DOHH2 (cell line): ENCODE results near the gene GSX2.

Source experiments
- H3F3A ChIP-seq: fragments of 200-600 bp; sonication (generic), shearing (Covaris generic); 2 replicates; pipeline ENCODE4 v1.6.0; 2016; ENCODE audit warnings: antibody characterized with exemption, mild to moderate bottlenecking; ENCODE audit not compliant: control insufficient read depth, insufficient read depth
- H3K27ac ChIP-seq: fragments of 200-600 bp; sonication (generic); 2 replicates; pipeline ENCODE4 v1.5.1; 2014; ENCODE audit warnings: low read depth, mild to moderate bottlenecking, low read length, moderate library complexity
- H3K27me3 ChIP-seq: fragments of 200-600 bp; sonication (generic); 2 replicates; pipeline ENCODE4 v1.6.1; 2014; ENCODE audit warnings: mild to moderate bottlenecking, low read length, mixed read lengths; ENCODE audit not compliant: control insufficient read depth
- H3K36me3 ChIP-seq: fragments of 200-600 bp; sonication (generic); 2 replicates; pipeline ENCODE4 v1.6.1; 2014; ENCODE audit warnings: mild to moderate bottlenecking, low read length, moderate library complexity, mixed read lengths; ENCODE audit not compliant: control insufficient read depth
- H3K4me1 ChIP-seq: fragments of 200-600 bp; sonication (generic); 2 replicates; pipeline ENCODE4 v1.6.1; 2014; ENCODE audit warnings: mild to moderate bottlenecking, low read length, mixed read lengths; ENCODE audit not compliant: control insufficient read depth
- H3K4me2 ChIP-seq: fragments of 200-600 bp; sonication (generic); 2 replicates; pipeline ENCODE4 v1.6.0; 2014; ENCODE audit warnings: mild to moderate bottlenecking, low read length, moderate library complexity
- H3K4me3 ChIP-seq: fragments of 200-600 bp; sonication (generic); 2 replicates; pipeline ENCODE4 v1.5.1; 2014; ENCODE audit warnings: mild to moderate bottlenecking, low read length, mixed read lengths
- H3K79me2 ChIP-seq: fragments of 200-600 bp; sonication (generic); 2 replicates; pipeline ENCODE4 v1.6.1; 2014; ENCODE audit warnings: mild to moderate bottlenecking, low read length, mixed read lengths; ENCODE audit not compliant: control insufficient read depth
- H3K9me2 ChIP-seq: fragments of 200-600 bp; sonication (generic); replicated peaks from 2 replicates; pipeline ENCODE4 v1.6.1; 2014; ENCODE audit warnings: mild to moderate bottlenecking, low read length, mixed read lengths; ENCODE audit not compliant: control insufficient read depth
- H3K9me3 ChIP-seq: fragments of 200-600 bp; sonication (generic); 2 replicates; pipeline ENCODE4 v1.6.1; 2014; ENCODE audit warnings: antibody characterized with exemption, low read length, mixed read lengths; ENCODE audit not compliant: control insufficient read depth, insufficient read depth
- H4K20me1 ChIP-seq: fragments of 200-600 bp; sonication (generic); 2 replicates; pipeline ENCODE4 v1.6.0; 2014; ENCODE audit warnings: low read depth, mild to moderate bottlenecking, antibody characterized with exemption, low read length, moderate library complexity; ENCODE audit not compliant: control insufficient read depth, insufficient read depth
- CTCF ChIP-seq: fragments of 200-600 bp; sonication (generic); IDR thresholded peaks from one replicate; pipeline ENCODE4 v1.5.1; 2014; ENCODE audit warnings: antibody characterized with exemption, mild to moderate bottlenecking, low read depth, low read length; ENCODE audit not compliant: poor library complexity, severe bottlenecking
- EZH2phosphoT487 ChIP-seq: fragments of 200-600 bp; sonication (generic); IDR thresholded peaks from 2 replicates; pipeline ENCODE4 v1.6.1; 2017; ENCODE audit warnings: borderline replicate concordance, mild to moderate bottlenecking, antibody characterized with exemption, low read length, moderate library complexity, mixed read lengths

GSX2 gene

GRCh38 chr4:54055494-54055893 is 44.5 kb upstream of the GSX2 start:
- Histone ChIP-seq H3F3A (no peaks in the 10 kb centered on the region), H3K9me3 (no peaks in the 10 kb centered on the region), H3K4me2 (no peak overlapping the region), H4K20me1 (peaks cover 16% of the 10 kb centered on the region; the same call in 1 of the 2 replicates), H3K36me3 (peaks cover 19% of the 10 kb centered on the region), H3K27me3 (no peaks in the 10 kb centered on the region), H3K27ac (no peak overlapping the region), H3K79me2 (peaks cover 98% of the 10 kb centered on the region), H3K4me3 (no peak overlapping the region), H3K4me1 (peaks cover 30% of the 10 kb centered on the region), H3K9me2 (no peaks in the 10 kb centered on the region)
- TF ChIP-seq CTCF (no peak), EZH2phosphoT487 (no peak)

- peak overlapping the region; percentile 39 for H3K4me3 ChIP-seq
- H3K27ac ChIP-seq = no peak overlapping the region; the same call in 1 of the 2 replicates
- H4K20me1 ChIP-seq = peaks cover 16% of the 10 kb centered on the region; the same call in 1 of the 2 replicates
- H3K4me2 ChIP-seq = peak overlapping the region; percentile 65
- no peaks in the 10 kb centered on the region for H3K27me3 ChIP-seq
- peaks cover 39% of the 10 kb centered on the region for H3K4me1 ChIP-seq
- H3K36me3 ChIP-seq = peaks cover 21% of the 10 kb centered on the region
- no peaks in the 10 kb centered on the region for H3K9me3 ChIP-seq
- H3F3A ChIP-seq = no peaks in the 10 kb centered on the region
- no peak for TF ChIP-seq CTCF
- TF ChIP-seq EZH2phosphoT487 = no peak
- H3K79me2 ChIP-seq = peaks cover 99% of the 10 kb centered on the region
- H3K9me2 ChIP-seq = no peaks in the 10 kb centered on the region
Measured at GRCh38 chr4:54056360-54056759, 43.6 kb upstream of the GSX2 start.

GRCh38 chr4:54058171-54058570 is 41.8 kb upstream of the GSX2 start:
- no peak overlapping the region for H3K4me3 ChIP-seq
- peaks cover 100% of the 10 kb centered on the region for H3K79me2 ChIP-seq
- H3K9me3 ChIP-seq = no peaks in the 10 kb centered on the region
- H3K27ac ChIP-seq = no peak overlapping the region
- H3K4me1 ChIP-seq = peaks cover 56% of the 10 kb centered on the region
- H3K4me2 ChIP-seq = peak overlapping the region; percentile 65; the same call in 1 of the 2 replicates
- H4K20me1 ChIP-seq = peaks cover 25% of the 10 kb centered on the region; the same call in 1 of the 2 replicates
- H3K36me3 ChIP-seq = peaks cover 36% of the 10 kb centered on the region
- TF ChIP-seq CTCF (no peak), EZH2phosphoT487 (no peak)
- H3K27me3 ChIP-seq = no peaks in the 10 kb centered on the region
- H3K9me2 ChIP-seq = no peaks in the 10 kb centered on the region
- no peaks in the 10 kb centered on the region for H3F3A ChIP-seq

- H3K9me2 ChIP-seq = no peaks in the 10 kb centered on the region
- H3K27ac ChIP-seq = no peak overlapping the region
- H3K79me2 ChIP-seq = peaks cover 92% of the 10 kb centered on the region
- peaks cover 25% of the 10 kb centered on the region; the same call in 1 of the 2 replicates for H4K20me1 ChIP-seq
- no peak overlapping the region for H3K4me3 ChIP-seq
- no peaks in the 10 kb centered on the region for H3K9me3 ChIP-seq
- no peaks in the 10 kb centered on the region for H3F3A ChIP-seq
- H3K27me3 ChIP-seq = no peaks in the 10 kb centered on the region
- H3K36me3 ChIP-seq = peaks cover 46% of the 10 kb centered on the region
- no peak for TF ChIP-seq CTCF
- TF ChIP-seq EZH2phosphoT487 = no peak
- H3K4me2 ChIP-seq = peak overlapping the region; percentile 79
- H3K4me1 ChIP-seq = peaks cover 60% of the 10 kb centered on the region
Measured at GRCh38 chr4:54060116-54060515, 39.8 kb upstream of the GSX2 start.
